Activated CD4-positive, alpha-beta T cell treated with anti-CD3 and anti-CD28 coated beads, Interleukin-10, Interleukin-2, amounts not matched to agents 100 ng/mL and 50 ng/mL, durations not matched to agents 16 hours and 8 hours (primary cell): ENCODE measurements around the gene TNP2.
"Not testable (repeated sequence)": the region's sequence is repeated elsewhere in the genome, so short reads cannot be mapped to it uniquely, and the experiment has no call there.

ENCODE experiments used
- DNase-seq: peaks from one replicate; pipeline ENCODE4 v3.0.0-alpha.2; 2020

The TNP2 gene

GRCh38 chr16:11238272-11239202 lies 30.6 kb downstream of the TNP2 start:
- no peak for DNase-seq

- no peak for DNase-seq
Observed at GRCh38 chr16:11236461-11237254, 32.5 kb downstream of the TNP2 start.

- no peak for DNase-seq
Observed at GRCh38 chr16:11235703-11235991, 33.5 kb downstream of the TNP2 start.

GRCh38 chr16:11234884-11235702 lies 34.0 kb downstream of the TNP2 start:
- peak; percentile 34 for DNase-seq

- DNase-seq = peak; percentile 92
Observed at GRCh38 chr16:11233727-11234376, 35.3 kb downstream of the TNP2 start.

GRCh38 chr16:11232852-11233726 lies 36.0 kb downstream of the TNP2 start:
- DNase-seq = peak; percentile 98

GRCh38 chr16:11232302-11232851 lies 36.7 kb downstream of the TNP2 start:
- DNase-seq = no peak

- no peak for DNase-seq
Observed at GRCh38 chr16:11231367-11231970, 37.7 kb downstream of the TNP2 start.

GRCh38 chr16:11229906-11230305 lies 39.2 kb downstream of the TNP2 start:
- no peak for DNase-seq

GRCh38 chr16:11229432-11229831 lies 39.7 kb downstream of the TNP2 start:
- DNase-seq = no peak

- DNase-seq = no peak
Observed at GRCh38 chr16:11225677-11226549, 43.2 kb downstream of the TNP2 start.

GRCh38 chr16:11224894-11225676 lies 44.0 kb downstream of the TNP2 start:
- DNase-seq = peak; percentile 94

- peak; percentile 90 for DNase-seq
Observed at GRCh38 chr16:11224096-11224893, 44.8 kb downstream of the TNP2 start.

GRCh38 chr16:11220507-11220906 lies 48.6 kb downstream of the TNP2 start:
- not testable (repeated sequence) for DNase-seq

GRCh38 chr16:11219178-11219577 lies 49.9 kb downstream of the TNP2 start:
- no peak for DNase-seq

- no peak for DNase-seq
Observed at GRCh38 chr16:11218604-11218962, 50.5 kb downstream of the TNP2 start.
